Brain microvascular endothelial cell (primary cell): ENCODE measurements around the gene RNU6-1.

ENCODE experiments used
- DNase-seq: peaks from one replicate; pipeline ENCODE4 v3.0.0-alpha.2; 2020
- H3K27ac ChIP-seq: fragments of 250-450 bp; sonication (Bioruptor Pico); 2 replicates; pipeline ENCODE4 v1.5.1; 2020; ENCODE audit warnings: mild to moderate bottlenecking, moderate library complexity
- H3K27me3 ChIP-seq: fragments of 250-450 bp; sonication (Bioruptor Pico); replicated peaks from 2 replicates; pipeline ENCODE4 v1.5.1; 2020; ENCODE audit warnings: mild to moderate bottlenecking
- H3K36me3 ChIP-seq: fragments of 250-450 bp; sonication (Bioruptor Pico); replicated peaks from 2 replicates; pipeline ENCODE4 v1.5.1; 2020; ENCODE audit warnings: mild to moderate bottlenecking
- H3K4me3 ChIP-seq: 2 replicates; pipeline ENCODE4 v1.5.1; 2011; ENCODE audit warnings: low read depth, mild to moderate bottlenecking, control low read depth, low read length, moderate library complexity
- in situ Hi-C: cut with HindIII; loops from 2 replicates; pipeline ENCODE4 v1.10.0; 2017; ENCODE audit warnings: low sequenced_read_pairs, low pct_ligation_motif_present
- TF ChIP-seq, protein P1 (sequence below): IDR thresholded peaks from 2 replicates; pipeline ENCODE4 v1.5.1; 2011; ENCODE audit warnings: low read depth, mild to moderate bottlenecking, moderate library complexity, low read length, control low read depth, inconsistent platforms; ENCODE audit errors: missing control alignments

Gene RNU6-1

DNA sequence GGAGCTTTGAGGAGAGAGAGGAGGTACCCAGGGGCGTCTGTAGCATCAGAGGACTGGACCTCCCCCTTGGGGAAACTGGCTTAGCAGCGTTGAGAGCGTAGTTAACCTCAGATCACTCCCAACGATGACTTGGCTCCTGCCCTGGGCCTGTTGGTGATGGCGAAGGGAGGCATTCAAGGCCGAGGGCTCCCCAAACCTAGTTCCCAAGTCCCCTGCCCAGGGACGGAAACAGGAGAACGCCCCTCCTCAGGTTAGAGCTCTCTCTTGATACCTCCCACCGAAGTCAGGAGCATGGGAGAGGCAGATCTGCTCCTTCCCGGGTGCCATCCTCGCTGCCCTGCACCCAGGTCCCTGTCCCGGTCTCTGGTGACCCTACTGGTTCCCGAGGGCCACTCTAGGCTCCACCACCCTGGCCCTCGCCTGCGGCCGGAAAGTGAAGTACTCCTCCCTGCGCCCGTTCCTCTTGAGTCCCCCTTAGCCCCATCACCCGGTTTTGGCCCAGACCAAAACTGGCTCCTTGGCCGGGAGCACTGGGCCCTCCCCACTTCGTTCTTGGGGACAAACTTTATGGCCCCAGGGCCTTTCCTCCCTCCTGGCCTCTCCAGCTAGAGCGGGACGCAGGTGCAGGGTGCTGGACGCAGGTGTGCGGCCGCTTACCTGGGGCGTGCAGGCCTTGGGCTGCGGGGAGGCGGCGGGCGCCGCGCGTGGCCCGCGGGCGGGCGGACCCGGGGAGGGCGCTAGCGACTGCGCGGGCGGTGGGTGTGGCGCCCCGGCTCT, 17.1 kb downstream of the RNU6-1 start:
- in situ Hi-C loops: loop anchor here (25.0 kb wide), 1 partner anchor 360 kb away; no protein-coding TSS in a partner anchor
- Histone ChIP-seq H3K27me3 (peaks cover 93% of the 10 kb centered on the region), H3K36me3 (no peaks in the 10 kb centered on the region), H3K27ac (no peak overlapping the region), H3K4me3 (no peak overlapping the region)
- no peak for DNase-seq
- TF ChIP-seq, protein P1, sequence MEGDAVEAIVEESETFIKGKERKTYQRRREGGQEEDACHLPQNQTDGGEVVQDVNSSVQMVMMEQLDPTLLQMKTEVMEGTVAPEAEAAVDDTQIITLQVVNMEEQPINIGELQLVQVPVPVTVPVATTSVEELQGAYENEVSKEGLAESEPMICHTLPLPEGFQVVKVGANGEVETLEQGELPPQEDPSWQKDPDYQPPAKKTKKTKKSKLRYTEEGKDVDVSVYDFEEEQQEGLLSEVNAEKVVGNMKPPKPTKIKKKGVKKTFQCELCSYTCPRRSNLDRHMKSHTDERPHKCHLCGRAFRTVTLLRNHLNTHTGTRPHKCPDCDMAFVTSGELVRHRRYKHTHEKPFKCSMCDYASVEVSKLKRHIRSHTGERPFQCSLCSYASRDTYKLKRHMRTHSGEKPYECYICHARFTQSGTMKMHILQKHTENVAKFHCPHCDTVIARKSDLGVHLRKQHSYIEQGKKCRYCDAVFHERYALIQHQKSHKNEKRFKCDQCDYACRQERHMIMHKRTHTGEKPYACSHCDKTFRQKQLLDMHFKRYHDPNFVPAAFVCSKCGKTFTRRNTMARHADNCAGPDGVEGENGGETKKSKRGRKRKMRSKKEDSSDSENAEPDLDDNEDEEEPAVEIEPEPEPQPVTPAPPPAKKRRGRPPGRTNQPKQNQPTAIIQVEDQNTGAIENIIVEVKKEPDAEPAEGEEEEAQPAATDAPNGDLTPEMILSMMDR: no peak

DNA sequence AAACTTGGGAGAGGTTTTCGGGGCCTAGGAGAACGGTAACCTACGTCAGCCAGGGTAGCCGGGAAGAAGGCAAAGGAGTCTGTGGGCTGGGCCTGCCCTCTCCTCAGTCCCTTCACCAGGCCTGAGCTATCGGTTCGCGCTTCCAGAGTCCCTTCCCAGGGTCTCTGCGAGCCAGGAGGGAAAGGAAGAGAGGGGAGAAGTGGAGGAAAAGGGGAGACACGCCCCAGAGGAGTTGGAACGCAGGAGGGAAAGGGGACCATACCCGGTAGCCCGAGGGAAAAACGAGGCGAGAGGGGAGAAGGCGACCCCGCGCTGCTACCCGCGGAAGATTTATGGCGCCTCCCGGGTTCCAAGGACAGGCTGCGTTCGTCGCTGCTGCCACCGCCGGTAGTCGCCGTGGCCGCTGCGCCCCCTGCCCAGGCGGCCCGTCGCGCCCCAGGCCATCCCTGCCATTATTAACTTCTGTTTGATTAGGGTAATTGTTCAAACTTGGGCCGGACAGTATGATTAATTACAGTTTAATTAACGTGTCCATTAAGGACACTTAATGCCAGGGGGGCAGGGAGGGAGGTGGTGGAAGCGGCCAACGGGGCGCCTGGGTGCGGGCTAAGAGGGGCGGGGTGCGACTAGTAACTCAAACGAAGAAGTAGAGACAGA, 17.9 kb downstream of the RNU6-1 start:
- DNase-seq: no peak
- H3K27me3 ChIP-seq: peaks cover 87% of the 10 kb centered on the region
- in situ Hi-C loops: loop anchor here (25.0 kb wide), 1 partner anchor 360 kb away; no protein-coding TSS in a partner anchor
- no peak overlapping the region for H3K4me3 ChIP-seq
- TF ChIP-seq, protein P1: no peak
- H3K36me3 ChIP-seq: no peaks in the 10 kb centered on the region
- no peak overlapping the region for H3K27ac ChIP-seq

DNA sequence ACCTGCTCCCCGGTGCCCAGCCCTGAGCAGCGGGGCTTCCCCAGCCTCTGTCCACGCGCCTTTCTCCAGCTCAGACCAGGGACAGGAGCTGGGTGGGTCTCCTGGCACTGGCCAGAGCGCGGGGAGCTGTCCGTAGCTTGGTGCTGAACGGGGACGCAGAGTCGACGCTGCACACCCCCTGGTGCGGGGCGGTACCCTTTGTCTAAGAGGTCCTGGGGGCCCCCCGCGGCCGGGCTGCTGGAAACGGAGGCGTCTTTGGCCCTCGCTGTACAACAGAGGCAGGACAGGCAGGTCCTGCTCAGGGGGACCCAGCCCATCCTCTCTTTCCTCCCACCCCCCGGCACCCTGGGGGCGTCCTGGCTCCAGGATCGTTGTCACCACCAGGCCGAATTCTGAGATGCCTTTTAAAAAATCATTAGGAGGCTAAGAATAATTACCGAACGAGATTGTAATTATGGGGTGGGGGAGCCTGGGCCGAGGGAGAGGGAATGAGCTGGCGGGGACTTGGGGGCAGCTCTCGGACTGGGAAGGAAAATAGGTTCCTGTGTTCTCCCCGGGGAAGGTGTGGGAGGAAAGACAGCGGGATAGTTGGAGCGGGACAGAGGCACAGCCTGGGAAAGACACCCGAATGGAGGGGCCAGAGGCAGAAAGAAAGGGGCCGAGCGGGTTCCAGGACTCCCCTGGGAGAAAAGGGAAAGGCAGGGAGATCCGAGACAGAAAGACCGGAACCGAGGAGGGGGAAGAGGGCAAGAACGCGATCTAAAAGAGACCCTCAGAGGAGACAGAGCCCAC, 18.7 kb downstream of the RNU6-1 start:
- Histone ChIP-seq H3K27me3 (peaks cover 80% of the 10 kb centered on the region), H3K4me3 (no peak overlapping the region), H3K36me3 (no peaks in the 10 kb centered on the region), H3K27ac (no peak overlapping the region)
- in situ Hi-C loops: loop anchor here (25.0 kb wide), 1 partner anchor 359 kb away; no protein-coding TSS in a partner anchor
- TF ChIP-seq, protein P1: no peak
- DNase-seq: no peak

DNA sequence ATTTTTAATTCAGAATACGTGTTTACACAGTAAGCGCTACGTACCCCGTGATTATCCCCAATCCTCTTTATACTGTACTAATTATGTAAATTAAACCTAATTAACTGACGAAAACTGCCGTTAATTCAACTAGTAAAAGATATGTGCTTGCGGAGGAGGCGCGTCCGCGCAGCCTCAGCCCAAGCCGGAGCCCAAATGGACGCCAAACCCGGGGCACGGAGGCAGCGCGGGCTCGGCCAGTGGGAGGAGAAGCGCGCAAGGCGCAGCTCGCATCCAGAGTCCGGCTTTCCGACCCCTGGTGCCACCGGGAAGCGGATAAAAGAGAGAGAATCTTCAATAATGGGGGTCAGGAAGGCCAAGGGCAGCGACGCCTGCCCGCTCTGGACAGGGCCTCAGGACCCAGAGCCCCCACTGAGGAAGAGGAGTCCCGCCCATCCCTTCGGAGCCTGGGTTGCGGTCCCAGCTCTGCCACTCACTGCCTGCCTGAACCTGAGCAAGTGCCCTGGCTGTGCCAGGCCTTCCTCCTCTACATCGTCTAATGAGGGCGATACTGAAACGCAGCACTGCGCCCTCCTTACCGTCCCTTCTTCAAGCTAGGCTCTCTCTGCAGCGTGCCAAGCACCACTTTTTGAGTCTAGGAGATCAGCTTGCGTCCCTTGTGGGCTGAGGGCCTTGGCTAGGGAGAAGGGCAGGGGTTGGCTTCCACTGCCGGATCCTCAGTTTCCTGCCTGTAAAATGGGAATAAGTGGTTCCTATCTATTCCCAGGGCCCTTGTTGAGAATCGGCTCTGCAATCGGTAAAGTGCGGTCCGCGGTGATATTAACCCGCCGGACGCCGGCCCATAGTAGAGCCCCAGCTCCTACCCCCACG, 19.5 kb downstream of the RNU6-1 start:
- no peaks in the 10 kb centered on the region for H3K36me3 ChIP-seq
- in situ Hi-C loops: loop anchor here (25.0 kb wide), 1 partner anchor 358 kb away; no protein-coding TSS in a partner anchor
- TF ChIP-seq, protein P1: no peak
- DNase-seq: no peak
- peaks cover 71% of the 10 kb centered on the region for H3K27me3 ChIP-seq
- H3K27ac ChIP-seq: no peak overlapping the region
- H3K4me3 ChIP-seq: no peak overlapping the region

DNA sequence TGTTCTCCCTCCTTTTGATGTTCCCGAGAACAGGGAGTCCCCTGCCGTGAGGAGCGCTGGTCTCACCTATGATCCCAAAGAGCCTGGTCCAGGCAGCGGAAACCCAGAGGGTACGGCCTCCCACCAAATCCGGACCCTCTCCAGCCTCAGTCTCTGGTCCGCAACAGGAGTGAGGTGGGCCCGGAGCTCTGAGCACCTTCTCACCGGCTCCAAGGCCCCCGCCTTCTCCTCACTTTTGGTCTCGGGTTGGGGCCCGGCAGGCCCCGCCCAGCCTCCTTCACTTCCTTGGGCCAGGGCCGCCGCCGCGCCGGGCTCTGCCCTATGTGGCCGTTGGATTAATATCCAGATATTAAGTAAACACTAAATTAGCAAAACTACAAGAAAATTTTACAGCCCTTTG, 20.2 kb downstream of the RNU6-1 start:
- DNase-seq: no peak
- Histone ChIP-seq H3K4me3 (no peak overlapping the region), H3K27ac (no peak overlapping the region), H3K27me3 (peaks cover 66% of the 10 kb centered on the region), H3K36me3 (no peaks in the 10 kb centered on the region)
- TF ChIP-seq, protein P1: no peak
- in situ Hi-C loops: loop anchor here (25.0 kb wide), 1 partner anchor 357 kb away; no protein-coding TSS in a partner anchor
